Sigmoid colon (tissue), 7 donors: ENCODE measurements around the gene RMDN2. TPM values are rescaled to one million over a fixed set of nuclear protein-coding genes. Genes with fewer than 3 reads are reported as not detected.
"Not testable (repeated sequence)": the region's sequence is repeated elsewhere in the genome, so short reads cannot be mapped to it uniquely, and the experiment has no call there.

Experiments used
- DNase-seq: peaks from one replicate; pipeline ENCODE4 v3.0.0-alpha.2; 2019
- H3K27ac ChIP-seq, 4 donors: fragments of 200-600 bp; sonication (generic); one replicate each; pipeline ENCODE4 v1.5.1; 2016 to 2019; ENCODE audit warnings: mild to moderate bottlenecking in 1 of 4
- H3K27me3 ChIP-seq, 3 donors: fragments of 200-600 bp; sonication (generic); one replicate each; pipeline ENCODE4 v1.5.1; 2019; ENCODE audit warnings: mild to moderate bottlenecking in 1 of 3
- H3K36me3 ChIP-seq, 4 donors: fragments of 200-600 bp; sonication (generic); one replicate each; pipeline ENCODE4 v1.5.1; 2016 to 2019
- H3K4me1 ChIP-seq, 4 donors: fragments of 200-600 bp; sonication (generic); one replicate each; pipeline ENCODE4 v1.5.1; 2017 to 2019
- H3K4me3 ChIP-seq, 4 donors: fragments of 200-600 bp; sonication (generic); one replicate each; pipeline ENCODE4 v1.5.1; 2017 to 2019; ENCODE audit warnings: mild to moderate bottlenecking in 2 of 4, moderate library complexity in 1 of 4
- H3K9me3 ChIP-seq, 4 donors: fragments of 200-600 bp in 3 of 4; sonication (generic) in 3 of 4; one replicate each; pipeline versions ENCODE4 v1.5.1 to v1.6.1; 2013 to 2019
- EP300 ChIP-seq, 4 donors: sonication (generic); formaldehyde crosslinking; IDR thresholded peaks; one replicate each; pipeline ENCODE4 v1.6.1; 2017; ENCODE audit warnings: antibody characterized with exemption in 4 of 4
- POLR2A ChIP-seq, 2 donors: fragments of 450-650 bp; IDR thresholded peaks; one replicate each; pipeline ENCODE4 v1.6.1; 2016; ENCODE audit warnings: antibody characterized with exemption in 2 of 2, mild to moderate bottlenecking in 2 of 2, moderate library complexity in 2 of 2
- POLR2AphosphoS5 ChIP-seq, 4 donors: sonication (generic); formaldehyde crosslinking; IDR thresholded peaks; one replicate each; pipeline ENCODE4 v1.6.1; 2017; ENCODE audit warnings: antibody characterized with exemption in 4 of 4
- WGBS, 2 donors: extraction: QIAGEN DNeasy Blood & Tissue Kit; methylation state at CpG; one replicate each; pipeline ENCODE4 v1.1.7; 2013; 5-methylcytosine and 5-hydroxymethylcytosine counted together
- intact Hi-C: fragments of 100-400 bp; cut with DNase I; formaldehyde crosslinking; loops from one replicate; pipeline ENCODE4 v1.15.1; 2023
- polyA plus RNA-seq, 3 donors: library from polyadenylated mRNA; stranded (reverse); fragments of 200-250 nt; gene quantifications; one replicate each; pipeline ENCODE4 v1.2.3, GENCODE V29; 2013
- total RNA-seq, 4 donors: library from RNA; depleted of rRNA; stranded (reverse); fragments of >200 nt; gene quantifications; one replicate each; pipeline ENCODE4 v1.1.0, GENCODE V29; 2016
- TF ChIP-seq, protein P1 (sequence below), 4 experiments: fragments of 450-650 bp in 3 of 4; fragments of 200-600 bp in 1 of 4; IDR thresholded peaks; one replicate each; pipeline ENCODE4 v1.5.1; 2016 to 2019; ENCODE audit warnings: antibody characterized with exemption in 4 of 4, mild to moderate bottlenecking in 3 of 4, moderate library complexity in 2 of 4
- donor health status: healthy with polysubstance abuse.
- donor health status: Bipolar disorder and iron deficiency.
- donor health status: healthy.

The RMDN2 gene
- total and polyA plus RNA-seq, 7 donors, result 4.2 to 15.6 (median 8.6) TPM

DNA sequence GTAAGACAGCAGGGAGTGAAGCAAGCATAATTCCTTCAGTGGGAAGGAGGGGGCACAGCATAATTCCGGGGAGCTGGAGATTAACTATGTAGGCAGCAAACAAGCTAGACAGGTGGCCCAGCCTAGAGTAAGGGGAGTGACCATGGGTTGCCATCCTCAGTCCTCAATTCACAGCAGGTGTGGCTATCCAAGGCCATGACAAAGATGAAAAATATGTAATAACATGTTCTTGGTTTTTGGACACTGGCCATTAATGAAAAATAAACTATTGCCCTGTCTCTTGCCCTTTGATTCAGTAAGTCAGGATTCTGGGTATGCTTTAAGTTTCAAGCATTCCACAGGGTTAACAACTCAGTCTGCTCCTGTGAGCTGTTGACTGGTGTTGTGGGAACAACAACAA lies 85.9 kb downstream of the RMDN2 start:
- no peak for DNase-seq
- WGBS, 2 donors, result 88 to 89% methylated on average over 1 of the region's 1 CpG
- Histone ChIP-seq H3K4me1 (peaks cover 0 to 24% (median 14%) of the 10 kb centered on the region in 4 donors), H3K27me3 (no peaks in the 10 kb centered on the region), H3K4me3 (no peak overlapping the region), H3K9me3 (no peaks in the 10 kb centered on the region), H3K27ac (no peak overlapping the region), H3K36me3 (no peaks in the 10 kb centered on the region)
- intact Hi-C loops, result no loop called here
- TF ChIP-seq, protein P1, sequence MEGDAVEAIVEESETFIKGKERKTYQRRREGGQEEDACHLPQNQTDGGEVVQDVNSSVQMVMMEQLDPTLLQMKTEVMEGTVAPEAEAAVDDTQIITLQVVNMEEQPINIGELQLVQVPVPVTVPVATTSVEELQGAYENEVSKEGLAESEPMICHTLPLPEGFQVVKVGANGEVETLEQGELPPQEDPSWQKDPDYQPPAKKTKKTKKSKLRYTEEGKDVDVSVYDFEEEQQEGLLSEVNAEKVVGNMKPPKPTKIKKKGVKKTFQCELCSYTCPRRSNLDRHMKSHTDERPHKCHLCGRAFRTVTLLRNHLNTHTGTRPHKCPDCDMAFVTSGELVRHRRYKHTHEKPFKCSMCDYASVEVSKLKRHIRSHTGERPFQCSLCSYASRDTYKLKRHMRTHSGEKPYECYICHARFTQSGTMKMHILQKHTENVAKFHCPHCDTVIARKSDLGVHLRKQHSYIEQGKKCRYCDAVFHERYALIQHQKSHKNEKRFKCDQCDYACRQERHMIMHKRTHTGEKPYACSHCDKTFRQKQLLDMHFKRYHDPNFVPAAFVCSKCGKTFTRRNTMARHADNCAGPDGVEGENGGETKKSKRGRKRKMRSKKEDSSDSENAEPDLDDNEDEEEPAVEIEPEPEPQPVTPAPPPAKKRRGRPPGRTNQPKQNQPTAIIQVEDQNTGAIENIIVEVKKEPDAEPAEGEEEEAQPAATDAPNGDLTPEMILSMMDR (IDR thresholded peaks at IDR 0.05), result no peak
- TF ChIP-seq EP300 (IDR thresholded peaks at IDR 0.05), result no peak
- TF ChIP-seq POLR2A (IDR thresholded peaks at IDR 0.05), result no peak
- TF ChIP-seq POLR2AphosphoS5 (IDR thresholded peaks at IDR 0.05), result no peak

DNA sequence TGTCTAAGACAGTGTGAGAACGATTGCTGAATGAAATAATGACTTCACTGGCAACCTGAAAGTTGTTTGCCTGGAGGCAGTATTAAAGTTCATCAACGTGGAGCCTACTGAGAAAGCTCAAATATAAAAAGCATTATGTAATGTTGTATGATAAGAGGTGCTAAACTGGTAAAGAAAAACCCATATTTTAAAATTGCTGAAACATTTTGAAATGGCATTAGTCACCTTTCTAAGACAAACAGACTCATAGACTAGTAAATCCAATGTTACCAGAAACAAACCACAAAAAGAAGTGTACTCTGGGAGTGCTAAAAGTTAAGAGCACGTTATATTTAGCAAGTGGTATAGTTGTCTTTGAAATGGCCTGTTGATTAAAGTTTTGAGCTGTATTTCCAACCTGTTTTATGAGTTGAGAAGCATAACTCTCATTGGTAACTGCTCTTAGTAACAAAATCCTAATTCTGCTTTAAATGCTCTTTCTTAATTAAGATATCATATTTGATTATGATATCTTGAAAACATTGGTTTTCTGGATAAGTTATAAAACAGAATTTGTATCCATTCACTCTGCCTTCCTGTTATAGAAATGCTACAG lies 88.2 kb downstream of the RMDN2 start:
- intact Hi-C loops, result no loop called here
- Histone ChIP-seq H3K36me3 (no peaks in the 10 kb centered on the region), H3K9me3 (no peaks in the 10 kb centered on the region), H3K27me3 (no peaks in the 10 kb centered on the region), H3K27ac (no peak overlapping the region), H3K4me3 (no peak overlapping the region), H3K4me1 (peaks cover 0 to 24% (median 14%) of the 10 kb centered on the region in 4 donors)
- 60 to 67% methylated on average over 3 of the region's 3 CpGs for WGBS, 2 donors
- no peak for TF ChIP-seq POLR2A (IDR thresholded peaks at IDR 0.05)
- TF ChIP-seq, protein P1 (IDR thresholded peaks at IDR 0.05), result no peak
- no peak for TF ChIP-seq EP300 (IDR thresholded peaks at IDR 0.05)
- TF ChIP-seq POLR2AphosphoS5 (IDR thresholded peaks at IDR 0.05), result no peak
- DNase-seq, result no peak

DNA sequence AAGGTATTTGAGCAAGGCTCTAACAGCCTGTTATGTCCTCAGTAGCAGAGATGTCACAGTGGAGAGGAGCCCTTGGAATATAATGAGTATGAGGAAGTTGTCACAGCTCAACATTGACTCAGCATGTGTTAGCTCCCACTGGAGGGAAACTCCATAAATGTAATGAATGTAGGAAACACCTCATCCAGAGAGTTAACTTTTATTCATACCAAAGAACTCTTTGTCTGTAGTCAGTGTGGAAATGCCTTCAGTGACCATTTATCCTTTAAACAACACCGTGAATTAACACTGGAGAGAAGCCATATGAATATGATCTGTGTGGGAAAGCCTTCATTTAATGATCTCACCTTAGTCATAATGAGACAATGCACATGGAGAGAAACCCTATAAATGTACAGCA lies 91.1 kb downstream of the RMDN2 start:
- no peaks in the 10 kb centered on the region for H3K36me3 ChIP-seq
- no peaks in the 10 kb centered on the region for H3K9me3 ChIP-seq
- peaks cover 0 to 24% (median 14%) of the 10 kb centered on the region in 4 donors for H3K4me1 ChIP-seq
- no peak overlapping the region for H3K27ac ChIP-seq
- no peaks in the 10 kb centered on the region for H3K27me3 ChIP-seq
- no peak for DNase-seq
- 74 to 89% methylated on average over 1 of the region's 1 CpG for WGBS, 2 donors
- intact Hi-C loops, result no loop called here
- no peak overlapping the region for H3K4me3 ChIP-seq
- TF ChIP-seq POLR2AphosphoS5 (IDR thresholded peaks at IDR 0.05) (no peak), EP300 (IDR thresholded peaks at IDR 0.05) (no peak), POLR2A (IDR thresholded peaks at IDR 0.05) (no peak)
- TF ChIP-seq, protein P1 (IDR thresholded peaks at IDR 0.05), result no peak

DNA sequence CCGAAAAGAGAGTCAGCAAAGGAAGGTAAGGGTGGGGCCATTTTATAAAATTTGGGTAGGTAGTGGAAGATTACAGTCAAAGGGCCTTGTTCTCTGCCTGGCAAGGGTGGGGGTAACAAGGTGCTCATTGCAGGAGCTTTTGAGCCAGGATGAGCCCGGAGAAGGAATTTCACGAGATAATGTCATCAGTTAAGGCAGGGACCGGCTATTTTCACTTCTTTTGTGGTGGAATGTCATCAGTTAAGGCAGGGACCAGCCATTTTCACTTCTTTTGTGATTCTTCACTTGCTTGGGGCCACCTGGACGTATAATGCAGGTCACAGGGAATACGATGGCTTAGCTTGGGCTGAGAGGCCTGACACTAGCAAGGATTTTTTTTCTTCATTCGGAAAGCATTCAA lies 92.7 kb downstream of the RMDN2 start:
- 82 to 97% methylated on average over 7 of the region's 7 CpGs for WGBS, 2 donors
- TF ChIP-seq, protein P1 (IDR thresholded peaks at IDR 0.05), result no peak
- Histone ChIP-seq H3K9me3 (no peaks in the 10 kb centered on the region), H3K4me1 (peaks cover 0 to 20% (median 14%) of the 10 kb centered on the region in 4 donors), H3K4me3 (no peak overlapping the region), H3K27ac (no peak overlapping the region), H3K27me3 (no peaks in the 10 kb centered on the region), H3K36me3 (no peaks in the 10 kb centered on the region)
- intact Hi-C loops, result no loop called here
- no peak for DNase-seq

DNA sequence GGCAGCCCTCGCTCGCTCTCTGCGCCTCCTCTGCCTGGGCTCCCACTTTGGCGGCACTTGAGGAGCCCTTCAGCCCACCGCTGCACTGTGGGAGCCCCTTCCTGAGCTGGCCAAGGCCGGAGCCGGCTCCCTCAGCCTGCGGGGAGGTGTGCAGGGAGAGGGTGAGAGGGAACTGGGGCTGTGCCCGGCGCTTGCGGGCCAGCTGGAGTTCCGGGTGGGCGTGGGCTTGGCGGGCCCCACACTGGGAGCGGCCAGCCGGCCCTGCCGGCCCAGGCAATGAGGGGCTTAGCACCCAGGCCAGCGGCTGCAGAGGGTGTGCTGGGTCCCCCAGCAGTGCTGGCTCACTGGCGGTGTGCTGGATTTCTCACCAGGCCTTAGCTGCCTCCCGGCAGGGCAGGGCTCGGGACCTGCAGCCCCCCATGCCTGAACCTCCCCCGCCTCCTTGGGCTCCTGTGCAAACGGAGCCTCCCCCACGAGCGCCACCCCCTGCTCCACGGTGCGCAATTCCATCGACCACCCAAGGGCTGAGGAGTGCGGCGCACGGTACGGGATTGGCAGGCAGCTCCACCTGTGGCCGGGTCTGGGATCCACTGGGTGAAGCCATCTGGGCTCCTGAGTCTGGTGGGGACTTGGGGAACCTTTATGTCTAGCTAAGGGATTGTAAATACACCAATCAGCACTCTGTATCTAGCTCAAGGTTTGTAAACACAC lies 95.4 kb downstream of the RMDN2 start:
- 97 to 98% methylated on average over 33 of the region's 33 CpGs for WGBS, 2 donors
- H3K36me3 ChIP-seq, H3K27ac ChIP-seq, H3K9me3 ChIP-seq, H3K27me3 ChIP-seq, DNase-seq, intact Hi-C loops, H3K4me1 ChIP-seq, H3K4me3 ChIP-seq: not testable (repeated sequence)
